Measurements from ENCODE around the gene RAB7A.

The RAB7A gene

GRCh38 chr3:128782282-128783146, 56.5 kb downstream of the RAB7A start:
- in situ Hi-C loops (cut with MboI; ENCODE audit: low pct_unique_long_range_greater_than_20kb, low sequenced_read_pairs) = no loop called here
- DNase-seq = no peak

DNA sequence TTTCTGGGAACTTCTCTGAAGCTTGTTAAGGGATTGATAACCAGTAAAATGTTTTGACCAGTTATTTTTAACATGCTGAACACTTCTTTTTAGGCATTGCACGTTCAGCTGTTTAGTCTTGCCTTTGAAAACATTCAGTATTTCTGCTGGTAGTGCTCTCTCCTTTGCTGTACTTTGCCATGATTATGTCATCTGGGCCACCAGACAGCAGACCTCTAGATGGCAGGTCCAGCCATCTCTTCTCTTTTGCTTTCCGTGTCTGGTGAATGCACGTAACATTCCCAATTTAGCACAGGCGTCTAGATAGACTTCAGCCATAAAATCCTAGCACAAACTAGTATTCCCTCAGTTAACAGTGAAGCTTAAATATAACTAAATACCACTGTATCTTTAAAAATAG, 57.8 kb downstream of the RAB7A start:
- no peak for DNase-seq
- in situ Hi-C loops (cut with MboI; ENCODE audit: low pct_unique_long_range_greater_than_20kb, low sequenced_read_pairs) = no loop called here

GRCh38 chr3:128784232-128784631, 58.2 kb downstream of the RAB7A start:
- in situ Hi-C loops (cut with MboI; ENCODE audit: low pct_unique_long_range_greater_than_20kb, low sequenced_read_pairs) = no loop called here
- peak; percentile 73 for DNase-seq

DNA sequence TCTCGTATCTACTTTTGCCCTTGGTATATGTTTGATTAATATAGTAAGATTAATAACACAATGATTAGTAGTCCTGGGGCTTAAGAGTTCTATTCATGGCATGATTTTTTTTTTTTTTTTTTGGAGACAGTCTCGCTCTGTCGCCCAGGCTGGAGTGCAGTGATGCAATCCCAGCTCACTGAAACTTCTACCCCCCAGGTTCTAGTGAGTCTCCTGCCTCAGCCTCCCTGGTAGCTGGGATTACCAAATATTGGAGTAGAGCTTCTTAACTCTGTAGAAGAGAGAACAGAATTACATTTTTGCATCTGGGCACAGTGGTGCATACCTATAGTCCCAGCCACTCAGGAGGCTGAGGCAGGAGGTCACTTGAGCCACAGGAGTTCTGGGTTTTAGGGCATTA, 58.9 kb downstream of the RAB7A start:
- in situ Hi-C loops (cut with MboI; ENCODE audit: low pct_unique_long_range_greater_than_20kb, low sequenced_read_pairs) = no loop called here
- DNase-seq = no peak

GRCh38 chr3:128786434-128787020, 60.5 kb downstream of the RAB7A start:
- DNase-seq = no peak
- in situ Hi-C loops (cut with MboI; ENCODE audit: low pct_unique_long_range_greater_than_20kb, low sequenced_read_pairs) = no loop called here

GRCh38 chr3:128787256-128788253, 61.6 kb downstream of the RAB7A start:
- in situ Hi-C loops (cut with MboI; ENCODE audit: low pct_unique_long_range_greater_than_20kb, low sequenced_read_pairs) = no loop called here
- DNase-seq = peak; percentile 44

GRCh38 chr3:128788268-128788869, 62.4 kb downstream of the RAB7A start:
- DNase-seq = no peak
- in situ Hi-C loops (cut with MboI; ENCODE audit: low pct_unique_long_range_greater_than_20kb, low sequenced_read_pairs) = no loop called here

- in situ Hi-C loops (cut with MboI; ENCODE audit: low pct_unique_long_range_greater_than_20kb, low sequenced_read_pairs) = no loop called here
- DNase-seq = peak; percentile 49
Measured at GRCh38 chr3:128794067-128794768, 68.2 kb downstream of the RAB7A start.

DNA sequence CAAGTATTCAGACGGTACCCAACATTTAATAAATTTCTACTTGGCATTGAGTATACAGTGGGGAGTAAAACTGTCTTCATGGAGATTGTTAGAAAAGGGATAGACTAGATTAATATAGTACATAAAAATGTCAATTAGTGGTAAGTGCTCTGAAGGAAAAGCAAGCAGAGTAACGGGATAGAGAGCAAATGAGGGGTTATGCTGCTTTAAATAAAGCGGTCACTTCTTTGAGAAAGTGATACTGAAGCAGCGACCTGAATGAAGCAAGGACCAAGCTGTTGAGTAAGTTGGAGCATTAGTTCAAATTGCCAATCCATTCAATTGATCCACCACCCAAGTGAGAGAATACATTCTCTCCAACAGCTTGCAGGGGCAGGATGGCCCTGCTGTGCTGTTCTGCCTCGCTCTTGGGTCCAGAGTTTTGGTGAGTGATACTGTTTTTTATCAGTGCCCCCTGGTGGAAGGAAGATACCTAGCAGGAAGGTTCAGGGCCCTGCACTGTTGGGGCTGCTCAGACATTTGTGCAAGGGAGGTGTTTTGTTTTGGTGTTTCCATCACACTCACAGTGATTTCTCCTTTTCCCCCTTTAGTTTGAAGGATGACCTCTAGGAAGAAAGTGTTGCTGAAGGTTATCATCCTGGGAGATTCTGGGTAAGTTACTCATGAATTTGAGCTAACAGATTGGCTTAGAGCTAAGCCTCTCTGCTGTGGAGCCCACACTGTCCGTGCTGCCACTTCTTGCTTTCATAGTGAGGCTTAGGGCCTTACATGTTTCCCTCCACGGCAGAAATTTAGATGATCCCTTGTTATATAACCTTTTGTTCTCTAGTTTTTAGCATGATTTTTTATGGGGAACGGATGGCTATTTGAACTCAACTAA, 69.0 kb downstream of the RAB7A start:
- in situ Hi-C loops (cut with MboI; ENCODE audit: low pct_unique_long_range_greater_than_20kb, low sequenced_read_pairs) = no loop called here
- peak; percentile 88 for DNase-seq

- DNase-seq = no peak
- in situ Hi-C loops (cut with MboI; ENCODE audit: low pct_unique_long_range_greater_than_20kb, low sequenced_read_pairs) = no loop called here
Measured at GRCh38 chr3:128799653-128800052, 73.7 kb downstream of the RAB7A start.

- DNase-seq = no peak
- in situ Hi-C loops (cut with MboI; ENCODE audit: low pct_unique_long_range_greater_than_20kb, low sequenced_read_pairs) = no loop called here
Measured at GRCh38 chr3:128800241-128801187, 74.5 kb downstream of the RAB7A start.

DNA sequence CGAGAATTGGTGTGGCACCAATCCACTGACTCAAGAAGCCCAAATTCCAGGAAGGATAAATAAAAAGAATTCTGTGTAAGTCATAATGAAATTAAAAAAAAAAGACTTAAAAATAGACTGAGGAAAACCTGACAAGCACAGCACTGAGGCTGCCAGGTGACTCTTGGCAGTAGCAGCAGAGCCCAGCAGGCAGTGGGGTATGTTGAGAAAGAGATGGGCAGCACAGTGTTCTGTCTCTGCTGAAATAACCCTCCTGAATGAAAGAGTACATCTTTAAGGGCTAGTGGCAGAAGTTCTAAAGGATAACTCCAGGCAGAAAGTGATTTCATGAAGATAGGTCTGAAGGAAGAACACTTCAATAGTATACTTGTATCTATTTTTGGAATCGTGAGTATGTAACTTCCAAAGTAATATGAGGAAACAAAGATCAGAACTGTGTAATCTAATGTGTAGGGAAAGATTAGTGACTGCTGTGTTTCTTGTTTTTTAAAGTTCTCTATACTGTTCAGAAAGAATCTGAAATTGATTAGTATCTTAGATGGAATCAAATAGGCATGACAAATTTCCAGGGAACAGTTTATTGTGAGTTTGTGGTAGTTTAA, 75.9 kb downstream of the RAB7A start:
- in situ Hi-C loops (cut with MboI; ENCODE audit: low pct_unique_long_range_greater_than_20kb, low sequenced_read_pairs) = no loop called here
- DNase-seq = no peak

GRCh38 chr3:128803307-128803706, 77.3 kb downstream of the RAB7A start:
- in situ Hi-C loops (cut with MboI; ENCODE audit: low pct_unique_long_range_greater_than_20kb, low sequenced_read_pairs) = no loop called here
- DNase-seq = no peak

GRCh38 chr3:128804017-128804810, 78.2 kb downstream of the RAB7A start:
- peak; percentile 87 for DNase-seq
- in situ Hi-C loops (cut with MboI; ENCODE audit: low pct_unique_long_range_greater_than_20kb, low sequenced_read_pairs) = no loop called here

DNA sequence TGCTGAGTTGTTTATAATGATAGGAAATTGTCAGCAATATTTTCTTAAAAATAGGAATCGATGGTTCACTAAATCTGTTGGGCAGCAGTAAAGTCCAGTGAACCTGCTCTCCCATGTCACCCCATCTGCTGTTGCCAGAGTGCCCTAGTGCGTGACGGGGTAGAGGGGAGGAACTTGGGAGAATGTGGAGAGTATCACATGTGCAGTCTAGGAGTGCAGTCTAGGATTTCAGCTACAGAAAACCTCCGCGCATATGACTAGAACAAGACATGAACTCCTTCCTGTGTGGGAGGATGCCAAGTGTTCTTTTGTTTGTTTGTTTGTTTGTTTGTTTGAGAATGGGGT, 78.8 kb downstream of the RAB7A start:
- in situ Hi-C loops (cut with MboI; ENCODE audit: low pct_unique_long_range_greater_than_20kb, low sequenced_read_pairs) = no loop called here
- no peak for DNase-seq

DNA sequence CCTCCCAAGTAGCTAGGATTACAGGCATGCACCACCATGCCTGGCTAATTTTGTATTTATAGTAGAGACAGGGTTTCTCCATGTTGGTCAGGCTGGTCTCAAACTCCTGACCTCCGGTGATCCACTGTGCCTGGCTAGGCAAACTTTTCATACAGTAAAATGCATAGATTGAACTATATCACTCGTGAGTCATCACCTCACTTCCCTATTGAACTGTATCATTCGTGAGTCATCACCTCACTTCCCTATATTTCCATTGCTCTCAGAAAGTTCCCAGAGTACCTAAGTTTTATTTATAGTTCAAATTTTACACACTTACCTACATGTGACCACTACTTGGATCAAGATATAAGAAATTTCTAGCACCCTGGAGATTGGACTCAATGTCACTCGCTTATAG, 79.8 kb downstream of the RAB7A start:
- in situ Hi-C loops (cut with MboI; ENCODE audit: low pct_unique_long_range_greater_than_20kb, low sequenced_read_pairs) = no loop called here
- DNase-seq = peak; percentile 62

Data from KBM-7 (cell line).